Iris pigment epithelial cell (primary cell): ENCODE results near the gene SYNJ2.

Experiments used
- DNase-seq: peaks from one replicate; pipeline ENCODE4 v3.0.0-alpha.2; 2011; ENCODE audit warnings: low read depth

SYNJ2 gene

DNA sequence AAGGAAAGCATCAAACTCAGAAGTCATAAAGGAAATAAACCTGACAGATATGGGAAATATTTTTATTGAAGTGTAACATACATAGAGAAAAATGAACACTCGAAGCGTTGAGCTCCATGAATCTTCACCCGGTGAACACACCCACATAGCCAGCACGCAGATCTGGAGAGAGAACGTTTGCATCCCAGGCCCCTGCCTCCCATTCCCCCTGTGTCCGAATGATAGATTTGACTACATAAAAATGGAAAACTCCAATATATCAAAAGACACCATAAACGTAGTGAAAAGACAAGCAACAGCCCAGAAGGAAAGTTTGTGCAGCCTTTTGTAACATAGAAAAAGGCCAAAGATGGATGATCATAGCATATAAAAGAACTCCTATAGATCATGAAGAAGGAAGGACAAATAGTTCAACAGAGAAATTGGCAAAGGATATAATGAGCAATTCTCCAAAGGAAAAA is 17.1 kb downstream of the SYNJ2 start:
- DNase-seq, result no peak

DNA sequence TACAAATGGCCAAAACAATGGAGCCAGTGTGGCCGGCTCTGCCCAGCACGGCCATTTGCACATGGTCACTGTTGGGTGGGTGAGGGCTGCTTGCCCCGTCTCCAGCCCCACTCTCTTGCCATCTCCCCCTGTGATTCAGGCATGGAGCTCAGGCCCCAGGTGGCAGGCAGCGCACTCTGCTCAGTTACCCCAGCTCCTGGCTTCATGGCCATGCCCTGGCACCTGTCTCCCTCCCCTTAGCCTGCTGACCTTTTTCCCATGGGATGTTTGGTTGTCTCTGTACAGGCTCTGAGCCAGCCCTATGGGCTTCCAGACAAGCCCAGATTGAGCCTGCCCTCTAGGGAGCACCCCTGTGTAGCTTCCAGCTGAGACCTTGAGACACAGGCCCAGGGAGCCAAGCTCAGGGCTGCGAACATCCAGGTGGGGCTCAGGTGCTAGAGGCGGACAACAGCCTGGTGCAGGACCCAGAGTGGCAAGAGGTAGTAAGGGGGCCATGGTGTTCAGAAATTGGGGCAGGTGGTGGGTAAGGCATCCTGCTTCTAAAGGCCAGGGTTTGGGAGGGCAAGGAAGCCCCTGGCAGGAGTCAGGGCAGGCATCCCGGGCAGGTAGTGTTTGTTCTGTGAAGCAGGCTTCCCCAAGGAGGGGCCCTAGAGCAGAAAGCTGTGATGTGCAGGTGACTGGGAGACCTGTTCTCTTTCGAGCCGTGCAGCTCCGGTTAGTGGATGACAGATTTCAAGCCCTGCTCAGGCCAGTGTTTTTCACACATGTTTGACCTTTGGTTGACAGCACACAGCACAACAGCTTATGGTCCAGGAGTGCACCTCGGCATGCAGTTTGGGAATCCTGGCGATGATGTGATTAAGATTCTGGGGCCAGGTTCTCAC is 17.7 kb downstream of the SYNJ2 start:
- no peak for DNase-seq

DNA sequence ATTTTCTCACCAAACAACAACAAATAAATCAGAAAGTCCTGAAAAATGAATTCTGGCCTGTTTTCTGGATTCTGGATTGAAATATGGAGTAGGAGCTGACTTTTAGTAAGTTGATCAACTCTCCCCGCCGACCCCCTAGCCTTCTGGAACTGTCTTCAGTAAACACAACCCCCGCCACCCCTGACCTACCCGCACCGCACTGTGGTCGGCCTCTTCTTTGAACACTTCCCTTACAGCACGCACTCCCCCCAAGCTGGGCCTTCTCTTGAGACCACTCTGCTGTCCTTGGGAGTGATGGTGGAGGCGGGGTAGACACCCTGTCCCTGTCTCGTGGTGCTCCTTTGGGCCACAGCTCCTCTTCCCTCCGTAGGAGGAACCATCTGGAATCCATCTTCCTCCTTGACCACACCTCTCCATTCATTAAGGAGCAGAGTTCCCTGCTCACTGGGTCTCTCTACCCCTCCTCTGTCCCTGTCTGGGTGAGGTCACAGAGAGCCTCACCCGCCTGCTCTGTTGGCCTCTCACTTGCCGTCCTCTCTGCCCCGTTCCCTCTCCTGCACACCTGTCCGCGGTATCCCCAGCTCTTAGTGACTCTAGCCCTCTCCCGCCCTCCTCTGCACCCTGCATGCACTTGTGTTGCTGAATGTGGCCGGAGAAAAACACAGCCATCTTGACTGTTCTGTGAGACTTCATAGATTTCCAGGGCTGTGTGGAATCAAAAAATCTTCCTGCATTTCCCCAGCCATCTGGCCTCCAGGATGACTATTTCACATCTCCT is 19.1 kb downstream of the SYNJ2 start:
- no peak for DNase-seq

DNA sequence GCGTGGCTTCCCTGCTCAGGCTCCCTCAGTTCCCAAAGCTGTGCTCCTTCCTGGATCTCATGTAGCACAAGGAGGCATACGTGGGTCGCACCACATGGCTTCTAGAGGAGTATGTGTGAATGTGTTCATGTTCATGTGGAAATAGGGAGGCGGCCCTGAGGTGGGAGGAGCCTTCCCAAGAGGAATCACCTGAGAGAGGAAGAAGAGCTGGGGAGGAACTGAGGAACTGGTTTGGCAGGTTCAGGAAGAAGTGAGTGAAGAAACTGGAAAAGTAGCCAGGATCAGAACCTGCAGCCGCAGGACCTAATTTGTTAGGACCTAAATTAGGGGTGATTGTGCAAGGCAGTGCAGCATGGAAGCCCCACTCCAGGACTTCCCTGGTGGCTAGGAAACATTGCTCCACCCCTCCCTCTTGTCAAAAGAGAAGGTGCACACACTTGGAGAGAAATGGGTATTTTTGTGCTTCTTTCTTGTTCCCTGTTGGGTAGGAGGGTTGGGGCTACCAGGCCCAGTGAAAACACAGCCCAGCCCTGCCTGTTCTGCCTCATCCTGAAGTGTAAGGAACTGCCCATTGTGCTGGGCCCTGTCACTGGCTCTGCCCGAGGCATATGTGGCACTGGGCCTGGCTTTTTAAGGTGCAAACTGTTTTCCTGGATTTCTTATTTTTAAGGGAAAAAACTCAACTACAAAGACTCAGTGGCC is 20.7 kb downstream of the SYNJ2 start:
- DNase-seq, result no peak

DNA sequence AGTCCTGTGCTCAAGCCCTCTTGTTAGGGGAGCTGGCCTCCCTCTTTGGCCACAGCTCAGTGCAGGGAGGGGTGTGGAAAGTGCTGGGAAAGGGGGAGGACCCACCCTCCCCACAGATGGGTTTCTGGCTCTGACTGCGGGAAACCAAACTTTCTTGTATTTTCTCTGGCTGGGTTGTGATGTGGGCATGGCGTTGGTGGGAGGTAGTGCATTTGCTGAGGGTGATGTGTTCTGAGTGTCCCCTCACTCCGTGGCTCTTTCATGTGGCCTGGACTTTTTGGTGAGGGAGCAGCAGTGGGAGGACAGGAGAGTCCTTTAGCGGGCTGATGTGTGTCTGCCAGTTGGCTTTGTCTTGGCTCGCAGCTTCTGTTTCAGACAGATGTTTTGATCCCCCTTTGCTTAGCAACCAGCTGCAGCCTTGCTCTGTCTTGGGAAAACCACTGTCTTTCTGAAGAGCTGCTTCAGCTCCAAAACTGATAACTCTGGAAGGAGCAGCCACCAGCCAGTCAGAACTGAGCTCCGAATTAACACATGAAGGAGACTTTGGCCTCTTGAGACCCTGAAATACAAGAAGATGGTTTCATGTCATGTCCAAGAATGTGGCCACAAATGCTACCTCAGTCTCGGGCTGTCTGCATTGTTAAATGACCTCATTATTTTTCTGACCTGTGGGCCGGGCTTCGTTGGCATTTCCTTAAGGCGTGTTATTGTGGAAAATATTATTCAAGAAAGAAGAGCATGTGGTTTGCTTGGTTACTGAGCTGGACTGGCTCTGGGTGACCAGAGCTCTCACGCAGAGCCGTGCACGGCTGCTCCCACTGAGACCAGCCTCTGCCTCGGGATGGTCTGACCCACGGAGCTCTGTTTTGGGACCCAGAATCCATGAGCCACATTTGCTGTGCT is 21.5 kb downstream of the SYNJ2 start:
- DNase-seq, result peak; percentile 91

DNA sequence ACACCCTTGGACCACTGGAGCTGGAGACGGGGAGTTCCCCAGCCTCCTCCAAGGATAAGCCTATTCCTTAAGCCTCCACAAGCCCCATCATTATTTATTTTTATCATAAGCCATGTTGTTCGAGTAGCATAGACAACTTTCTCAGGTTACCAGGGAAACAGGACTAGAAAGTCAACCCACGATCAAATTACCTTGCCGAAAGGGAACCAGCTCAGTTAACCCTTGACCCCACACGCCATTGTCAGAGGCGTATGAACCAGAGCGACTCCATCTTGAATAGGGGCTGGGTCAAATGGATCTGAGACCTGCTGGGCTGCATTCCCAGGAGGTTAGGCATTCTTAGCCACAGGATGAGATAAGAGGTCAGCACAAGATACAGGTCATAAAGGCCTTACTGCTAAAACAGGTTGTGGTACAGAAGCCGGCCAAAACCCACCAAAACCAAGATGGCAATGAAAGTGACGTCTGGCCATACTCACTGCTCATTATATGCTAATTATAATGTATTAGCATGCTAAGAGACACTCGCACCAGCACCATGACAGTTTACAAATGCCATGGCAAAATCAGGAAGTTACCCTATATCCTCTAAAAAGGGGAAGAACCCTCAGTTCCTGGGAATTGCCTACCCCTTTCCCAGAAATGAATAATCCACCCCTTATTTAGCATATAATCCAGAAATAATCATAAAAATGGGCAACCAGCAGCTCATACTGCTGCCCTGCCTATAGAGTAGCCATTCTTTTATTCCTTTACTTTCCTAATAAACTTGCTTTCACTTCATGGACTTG is 22.4 kb downstream of the SYNJ2 start:
- peak; percentile 52 for DNase-seq

DNA sequence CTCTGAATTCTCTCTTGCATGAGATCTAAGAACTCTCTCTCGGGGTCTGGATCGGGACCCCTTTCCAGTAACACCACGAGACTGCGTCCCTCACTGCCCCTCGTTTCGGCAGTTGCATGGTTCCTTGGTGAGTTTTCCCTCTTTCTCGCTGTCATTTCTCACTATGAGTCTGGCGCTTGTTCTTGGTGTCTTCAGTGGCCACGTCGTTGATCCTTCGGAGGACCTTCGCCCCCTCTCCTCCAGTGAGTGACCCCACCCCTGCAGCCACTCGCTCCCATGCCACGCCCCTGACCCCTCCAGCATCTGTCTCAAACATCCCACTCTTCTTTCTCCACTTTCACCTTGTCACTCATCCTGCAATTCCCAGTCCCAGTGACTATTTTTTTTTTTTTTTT is 23.0 kb downstream of the SYNJ2 start:
- no peak for DNase-seq

DNA sequence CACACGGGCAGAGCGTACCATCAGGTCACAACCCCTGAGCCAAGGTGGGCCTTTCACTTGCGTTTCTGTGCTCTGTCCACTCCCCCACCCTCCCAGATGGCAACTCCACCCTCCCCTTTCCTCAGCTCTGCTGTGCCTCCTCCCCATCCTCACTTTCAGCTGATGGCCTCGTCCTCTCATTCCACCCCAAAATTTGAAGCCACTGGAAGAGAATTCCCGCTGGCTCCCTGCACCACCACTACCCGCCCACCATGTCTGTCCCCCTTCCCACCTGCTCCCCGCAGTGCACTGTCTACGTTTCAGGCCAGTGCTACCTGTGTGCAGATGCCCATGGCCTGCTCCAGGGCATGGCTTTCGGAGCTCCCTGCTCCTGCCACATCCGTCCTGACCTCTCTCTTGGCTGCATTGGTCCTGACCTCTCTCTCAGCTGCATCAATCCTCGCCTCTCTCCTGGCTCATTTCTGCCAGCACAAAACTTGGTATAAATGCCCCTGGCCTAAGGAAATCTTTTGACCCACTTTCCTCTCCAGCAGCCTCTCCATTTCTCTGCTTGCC is 24.0 kb downstream of the SYNJ2 start:
- no peak for DNase-seq

DNA sequence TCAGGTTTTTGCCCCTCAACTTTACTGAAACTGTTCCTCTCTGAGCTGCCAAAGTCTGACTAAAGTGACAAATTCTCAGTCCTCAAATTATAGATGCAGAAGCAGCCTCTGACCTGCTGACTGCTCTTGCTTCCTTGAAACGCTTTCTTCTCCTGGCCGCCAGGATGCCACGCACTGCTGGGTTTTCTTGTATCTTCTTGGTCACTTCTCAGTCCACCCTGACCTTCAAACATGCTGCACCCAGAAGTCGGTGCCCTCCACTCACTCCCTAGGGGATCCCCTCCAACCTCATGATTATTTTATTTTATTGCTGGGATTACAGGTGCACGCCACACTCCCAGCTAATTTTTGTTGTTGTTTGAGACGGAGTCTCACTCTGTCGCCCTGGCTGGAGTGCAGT is 24.7 kb downstream of the SYNJ2 start:
- DNase-seq, result no peak

DNA sequence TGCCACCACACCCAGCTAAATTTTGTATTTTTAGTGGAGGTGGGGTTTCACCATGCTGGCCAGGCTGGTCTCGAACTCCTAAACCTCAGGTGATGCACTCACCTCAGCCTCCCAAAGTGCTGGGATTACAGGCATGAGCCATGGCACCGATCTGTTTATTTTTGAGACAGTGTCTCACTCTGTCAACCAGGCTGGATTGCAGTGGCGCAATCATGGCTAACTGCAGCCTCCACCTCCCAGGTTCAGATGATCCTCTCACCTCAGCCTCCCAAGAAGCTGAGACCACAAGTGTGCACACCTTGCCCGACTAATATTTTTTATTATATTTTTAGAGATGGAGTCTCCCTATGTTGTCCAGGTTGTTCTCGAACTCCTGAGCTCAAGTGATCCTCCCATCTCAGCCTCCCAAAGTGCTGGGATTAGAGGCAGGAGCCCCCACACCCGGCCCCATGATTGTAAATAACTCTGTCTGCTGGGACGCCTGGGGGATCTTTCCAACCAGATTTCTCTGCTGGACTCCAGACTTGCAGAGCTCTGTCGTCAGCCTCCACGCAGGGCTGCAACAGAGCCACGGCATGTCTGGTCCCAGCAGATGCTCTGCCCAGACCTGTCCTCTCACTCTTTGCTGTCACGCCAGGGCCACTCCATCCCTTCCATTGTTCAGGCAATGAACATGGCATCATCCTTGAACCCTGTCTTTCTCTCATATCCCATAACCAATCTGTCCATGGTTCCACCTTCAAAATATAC is 25.3 kb downstream of the SYNJ2 start:
- no peak for DNase-seq

DNA sequence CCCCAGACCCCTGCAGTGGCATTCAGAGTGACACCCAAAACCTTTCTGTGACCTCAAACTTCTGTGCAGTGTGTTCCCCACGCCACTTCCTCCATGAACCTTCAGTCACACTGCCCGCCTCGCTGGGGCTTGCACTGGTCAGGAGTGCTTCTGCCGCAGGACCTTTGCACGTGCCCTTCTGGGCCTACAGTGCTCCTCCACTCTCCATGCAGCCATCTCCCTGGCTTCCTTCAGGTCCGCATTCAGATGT is 27.1 kb downstream of the SYNJ2 start:
- no peak for DNase-seq

DNA sequence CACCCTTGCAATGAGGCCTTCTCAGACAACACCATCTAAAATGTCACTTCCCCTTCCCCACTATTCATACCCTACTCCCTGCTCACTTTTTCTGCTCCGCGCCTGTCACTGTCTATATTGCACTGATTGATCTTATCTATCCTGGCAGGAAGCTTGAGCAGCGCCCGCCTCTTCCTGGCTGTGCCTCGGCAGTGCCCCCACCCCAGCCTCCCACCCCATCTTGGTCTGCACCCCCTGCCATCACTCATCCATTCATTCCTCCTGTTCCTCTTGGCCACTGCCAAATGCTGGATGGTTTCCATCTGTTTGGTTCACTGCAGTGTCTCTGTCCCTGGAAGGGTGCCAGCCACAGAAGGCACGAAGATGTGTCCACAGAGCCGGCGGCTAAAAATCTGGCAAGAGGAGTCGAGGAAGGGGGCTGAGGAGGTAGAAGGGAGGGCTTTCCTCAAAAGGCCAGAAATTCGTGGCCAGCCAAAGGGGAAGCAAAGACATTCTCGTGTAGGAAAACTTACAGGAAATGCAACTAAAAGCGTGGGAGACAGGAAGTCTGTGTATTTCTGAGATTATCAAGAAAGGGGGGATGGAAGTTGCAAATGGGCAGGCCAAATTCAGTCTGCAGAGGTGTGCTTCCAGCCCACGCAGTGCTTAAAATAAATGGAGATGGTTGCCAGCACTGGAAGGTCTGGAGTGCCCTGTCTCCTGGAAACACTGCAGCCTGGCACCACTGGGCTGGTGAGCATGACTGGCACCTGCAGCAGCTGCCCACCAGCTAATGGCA is 27.6 kb downstream of the SYNJ2 start:
- peak; percentile 51 for DNase-seq

DNA sequence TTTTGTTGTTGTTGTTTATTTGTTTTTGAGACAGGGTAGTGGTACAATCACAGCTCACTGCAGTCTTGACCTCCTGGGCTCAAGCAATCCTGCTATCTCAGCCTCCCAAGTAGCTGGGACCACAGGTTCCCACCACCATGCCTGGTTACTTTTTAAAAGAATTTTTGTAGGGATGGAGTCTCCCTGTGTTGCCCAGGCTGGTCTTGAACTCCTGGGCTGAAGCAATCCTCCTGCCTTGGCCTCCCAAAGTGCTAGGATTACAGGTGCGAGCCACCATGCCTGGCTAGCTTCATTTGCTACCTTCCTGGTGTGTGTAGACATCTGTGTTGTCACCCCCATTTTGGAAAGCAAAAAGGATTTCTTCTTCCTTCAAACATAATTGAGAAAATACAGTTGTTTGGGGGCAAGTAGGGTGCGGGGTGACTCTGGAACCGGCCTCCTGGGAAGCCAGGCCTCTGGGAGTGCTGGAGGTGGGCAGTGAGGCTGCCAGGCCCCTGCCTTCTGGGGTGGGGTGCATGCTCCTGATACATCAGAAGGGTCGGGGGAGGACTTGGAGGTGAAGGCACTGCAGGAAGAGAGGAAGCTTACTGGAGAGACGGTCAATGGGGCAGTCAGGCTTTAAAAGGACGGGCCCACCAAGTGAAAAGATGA is 28.4 kb downstream of the SYNJ2 start:
- no peak for DNase-seq

DNA sequence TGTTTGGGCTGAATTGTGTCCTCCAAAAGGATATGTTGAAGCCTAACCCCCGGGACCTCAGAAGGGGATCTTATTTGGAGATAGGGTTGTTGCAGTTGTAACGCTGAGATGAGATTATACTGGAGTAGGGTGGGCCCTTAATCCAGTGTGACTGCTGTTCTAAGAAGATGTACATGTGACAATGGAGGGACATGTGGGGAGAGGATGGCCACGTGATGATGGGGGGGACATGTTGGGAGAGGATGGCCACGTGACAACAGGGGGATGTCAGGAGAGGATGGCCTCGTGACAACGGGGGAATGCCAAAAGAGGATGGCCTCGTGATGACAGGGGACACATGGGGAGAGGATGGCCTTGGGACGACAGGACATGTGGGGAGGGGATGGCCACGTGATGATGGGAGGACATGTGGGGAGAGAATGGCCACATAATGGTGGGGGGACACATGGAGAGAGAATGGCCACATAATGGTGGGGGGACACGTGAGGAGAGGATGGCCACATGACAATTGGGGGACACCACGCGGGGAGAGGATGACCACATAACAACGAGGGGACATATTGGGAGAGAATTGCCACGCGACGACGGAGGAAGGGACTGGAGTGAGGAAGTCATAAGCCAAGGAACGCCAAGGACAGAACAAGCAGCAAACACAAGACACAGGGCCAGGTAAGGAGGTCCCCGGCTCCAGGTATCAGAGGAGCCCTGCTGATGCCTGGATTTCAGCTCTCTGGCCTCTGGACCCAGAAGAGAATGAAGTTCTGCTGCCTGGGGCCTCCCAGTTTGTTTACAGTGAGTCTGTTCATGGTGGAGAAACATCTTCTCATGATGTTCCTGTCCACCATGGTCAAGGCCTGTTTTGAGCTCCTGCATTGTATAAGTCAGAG is 29.2 kb downstream of the SYNJ2 start:
- no peak for DNase-seq

DNA sequence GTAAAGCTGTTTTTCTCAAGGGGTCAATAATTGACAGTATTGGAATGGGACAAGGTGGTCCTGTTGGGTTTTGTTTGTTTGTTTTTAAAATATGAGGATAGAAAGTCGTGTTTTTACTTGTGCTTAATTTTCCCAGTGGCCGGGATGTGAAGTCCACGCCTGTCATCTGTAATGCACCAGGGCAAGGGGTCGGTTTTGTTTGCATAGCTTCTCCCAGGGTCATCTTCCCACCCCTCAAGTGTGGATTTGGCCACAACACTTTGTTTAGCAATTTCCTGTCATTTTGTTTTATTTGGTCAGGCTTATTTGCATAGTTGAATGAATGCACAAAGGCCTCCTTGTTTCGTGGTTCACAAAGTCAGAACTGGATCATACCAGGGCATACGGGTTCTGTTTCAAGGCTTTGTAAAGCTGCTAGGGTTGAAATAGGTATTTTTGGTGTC is 29.8 kb downstream of the SYNJ2 start:
- DNase-seq, result peak; percentile 25

DNA sequence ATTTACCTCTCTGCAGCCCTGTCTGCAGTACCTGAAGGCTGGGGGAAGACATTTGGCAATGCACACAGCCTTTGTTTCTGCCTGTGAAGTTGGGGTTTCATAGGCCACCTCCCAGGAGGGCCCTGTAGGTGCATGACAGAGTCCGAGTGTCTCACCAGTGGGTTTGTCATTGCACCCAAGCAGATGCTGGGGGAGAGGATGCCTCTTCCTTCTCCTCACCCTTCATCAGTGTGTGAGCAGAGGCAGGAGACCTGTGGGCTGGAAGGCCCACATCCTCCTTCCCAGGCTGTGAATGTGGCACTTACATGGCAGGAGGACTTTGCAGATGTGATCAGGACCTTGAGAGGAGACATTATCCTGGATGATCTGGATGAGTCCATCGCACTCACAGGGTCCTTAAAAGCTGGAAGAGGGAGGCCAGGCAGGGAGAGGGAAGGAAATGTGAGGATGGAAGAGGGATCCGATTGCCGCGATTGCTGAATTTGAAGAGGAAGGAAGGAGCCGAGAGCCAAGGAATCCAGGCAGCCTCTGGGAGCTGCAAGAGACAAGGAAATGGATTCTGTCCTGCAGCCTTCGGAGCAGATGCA is 30.4 kb downstream of the SYNJ2 start:
- no peak for DNase-seq

DNA sequence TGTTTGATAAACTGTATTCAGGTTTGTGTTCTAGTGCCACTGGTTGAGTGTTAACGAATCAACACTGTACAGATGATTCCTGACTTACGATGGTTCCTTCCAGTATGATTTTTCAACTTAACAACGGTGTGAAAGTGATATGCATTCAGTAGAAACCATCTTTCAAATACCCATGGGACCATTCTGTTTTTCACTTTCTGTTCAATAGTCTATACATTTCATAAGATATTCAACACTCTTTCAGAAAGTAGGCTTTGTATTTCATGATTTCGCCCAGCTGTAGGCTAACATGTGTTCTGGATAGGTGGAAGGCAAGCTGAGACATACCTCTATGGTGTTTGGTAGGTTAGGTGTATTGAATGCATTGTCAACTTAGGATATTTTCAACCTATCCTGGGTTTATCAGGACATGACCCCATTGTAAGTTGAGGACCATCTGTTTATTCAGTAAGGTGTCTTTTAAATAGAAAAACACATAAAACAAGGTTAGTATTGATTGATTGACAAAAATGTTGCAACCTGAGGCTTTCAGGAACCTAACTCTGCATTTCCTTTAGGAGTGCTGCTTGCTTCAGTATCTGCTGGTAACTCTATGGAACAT is 32.3 kb downstream of the SYNJ2 start:
- no peak for DNase-seq
